ENCODE data around the gene ATXN7L1. TPM values are rescaled to one million over a fixed set of nuclear protein-coding genes. Genes with fewer than 3 reads are reported as not detected.

ATXN7L1 gene
- total RNA-seq, 4 donors from 2014 or later: 4.6 to 12.5 (median 10.1) TPM

GRCh38 chr7:105878746-105879605 is 2.6 kb upstream of the ATXN7L1 start:
- H3K27ac ChIP-seq (replicated peaks in 1 of 4): peak overlapping the region in 2 of 4 donors; percentile 83 to 90
- peak; percentile 14 for DNase-seq (ENCODE audit: extremely low spot score)
- H3K4me1 ChIP-seq: peaks cover 18 to 68% (median 47%) of the 10 kb centered on the region in 4 donors
- TF ChIP-seq POLR2AphosphoS5 (IDR thresholded peaks at IDR 0.05) (no peak), CTCF (IDR thresholded peaks at IDR 0.05) (no peak), POLR2A (IDR thresholded peaks at IDR 0.05; ENCODE audit: low read depth) (no peak), EP300 (IDR thresholded peaks at IDR 0.05) (no peak)
- intact Hi-C loops (cut with DNase I): loop anchor here (5.0 kb wide), 3 partner anchors 107 to 222 kb away; no protein-coding TSS in a partner anchor
- H3K36me3 ChIP-seq: no peaks in the 10 kb centered on the region
- no peaks in the 10 kb centered on the region for H3K9me3 ChIP-seq
- no peaks in the 10 kb centered on the region for H3K27me3 ChIP-seq
- H3K4me3 ChIP-seq: peak overlapping the region in 1 of 4 donors; percentile 66
- 89% methylated on average over 2 of the region's 2 CpGs for WGBS

- Histone ChIP-seq H3K4me3 (peak overlapping the region; percentile 66 to 84 (median 82)), H3K27me3 (no peaks in the 10 kb centered on the region), H3K9me3 (no peaks in the 10 kb centered on the region), H3K27ac (replicated peaks in 1 of 4) (peak overlapping the region; percentile 68 to 93 (median 86)), H3K4me1 (peaks cover 18 to 68% (median 47%) of the 10 kb centered on the region in 4 donors), H3K36me3 (peaks cover 0 to 4% (median 0%) of the 10 kb centered on the region in 4 donors)
- 72% methylated on average over 10 of the region's 10 CpGs for WGBS
- intact Hi-C loops (cut with DNase I): loop anchor here (5.0 kb wide), 3 partner anchors 105 to 220 kb away; no protein-coding TSS in a partner anchor
- no peak for TF ChIP-seq CTCF (IDR thresholded peaks at IDR 0.05)
- TF ChIP-seq POLR2AphosphoS5 (IDR thresholded peaks at IDR 0.05): peak; percentile 2 to 15
- no peak for DNase-seq (ENCODE audit: extremely low spot score)
Measured at GRCh38 chr7:105877736-105878135, 1.3 kb upstream of the ATXN7L1 start.

GRCh38 chr7:105876964-105877601 is 684 bp upstream of the ATXN7L1 start:
- TF ChIP-seq POLR2A (IDR thresholded peaks at IDR 0.05; ENCODE audit: low read depth) (no peak), POLR2AphosphoS5 (IDR thresholded peaks at IDR 0.05) (peak in 1 of 2 donors; percentile 0)
- intact Hi-C loops (cut with DNase I): loop anchor here (1.0 to 5.0 kb wide), 4 partner anchors 105 to 220 kb away; no protein-coding TSS in a partner anchor

GRCh38 chr7:105875505-105875904 is 894 bp downstream of the ATXN7L1 start:
- H3K4me1 ChIP-seq: peaks cover 12 to 57% (median 36%) of the 10 kb centered on the region in 4 donors
- peak overlapping the region; percentile 85 to 93 (median 88) for H3K27ac ChIP-seq (replicated peaks in 1 of 4)
- no peaks in the 10 kb centered on the region for H3K27me3 ChIP-seq
- no peaks in the 10 kb centered on the region for H3K9me3 ChIP-seq
- peaks cover 0 to 4% (median 0%) of the 10 kb centered on the region in 4 donors for H3K36me3 ChIP-seq
- TF ChIP-seq EP300 (IDR thresholded peaks at IDR 0.05) (no peak), POLR2AphosphoS5 (IDR thresholded peaks at IDR 0.05) (no peak), CTCF (IDR thresholded peaks at IDR 0.05) (no peak), POLR2A (IDR thresholded peaks at IDR 0.05; ENCODE audit: low read depth) (no peak)
- 40% methylated on average over 4 of the region's 4 CpGs for WGBS
- no peak for DNase-seq (ENCODE audit: extremely low spot score)
- peak overlapping the region; percentile 66 to 84 (median 82) for H3K4me3 ChIP-seq
- intact Hi-C loops (cut with DNase I): loop anchor here (5.0 kb wide), 3 partner anchors 103 to 218 kb away; no protein-coding TSS in a partner anchor

More at GRCh38 chr7:105876964-105877601, 684 bp upstream of the ATXN7L1 start:
- peak overlapping the region; percentile 68 to 93 (median 86) for H3K27ac ChIP-seq (replicated peaks in 1 of 4)
- DNase-seq (ENCODE audit: extremely low spot score): peak; percentile 89
- 2% methylated on average over 22 of the region's 42 CpGs for WGBS
- H3K9me3 ChIP-seq: no peaks in the 10 kb centered on the region
- H3K36me3 ChIP-seq: peaks cover 0 to 4% (median 0%) of the 10 kb centered on the region in 4 donors
- H3K4me3 ChIP-seq: peak overlapping the region; percentile 66 to 84 (median 82)
- no peaks in the 10 kb centered on the region for H3K27me3 ChIP-seq
- H3K4me1 ChIP-seq: peaks cover 18 to 68% (median 47%) of the 10 kb centered on the region in 4 donors

GRCh38 chr7:105874055-105874454 is 2.3 kb downstream of the ATXN7L1 start:
- H3K4me1 ChIP-seq: peaks cover 10 to 43% (median 33%) of the 10 kb centered on the region in 4 donors
- no peak for DNase-seq (ENCODE audit: extremely low spot score)
- H3K27me3 ChIP-seq: no peaks in the 10 kb centered on the region
- WGBS: 94% methylated on average over 6 of the region's 6 CpGs
- intact Hi-C loops (cut with DNase I): no loop called here
- no peaks in the 10 kb centered on the region for H3K9me3 ChIP-seq
- H3K27ac ChIP-seq (replicated peaks in 1 of 4): no peak overlapping the region
- H3K4me3 ChIP-seq: no peak overlapping the region
- TF ChIP-seq POLR2AphosphoS5 (IDR thresholded peaks at IDR 0.05): no peak
- no peak for TF ChIP-seq POLR2A (IDR thresholded peaks at IDR 0.05; ENCODE audit: low read depth)
- no peak for TF ChIP-seq EP300 (IDR thresholded peaks at IDR 0.05)
- no peak for TF ChIP-seq CTCF (IDR thresholded peaks at IDR 0.05)
- peaks cover 0 to 4% (median 0%) of the 10 kb centered on the region in 4 donors for H3K36me3 ChIP-seq

Measured in esophagus muscularis mucosa (tissue), 4 donors.